K562 (cell line): Measurements from ENCODE around the gene TSPAN14. TPM values are rescaled to one million over a fixed set of nuclear protein-coding genes. Genes with fewer than 3 reads are reported as not detected.

Source experiments
- ARNT ChIP-seq, 2 experiments: fragments of 450-650 bp; IDR thresholded peaks; 2 replicates each; pipeline ENCODE4 v1.6.1; 2016; ENCODE audit warnings: mild to moderate bottlenecking in 1 of 2
- DMBX1 ChIP-seq: fragments of 250-450 bp; sonication (Bioruptor Pico); IDR thresholded peaks from 2 replicates; pipeline ENCODE4 v1.8.0; 2022; ENCODE audit warnings: inconsistent platforms, mild to moderate bottlenecking, moderate library complexity, borderline replicate concordance
- EP300 ChIP-seq: IDR thresholded peaks from 2 replicates; pipeline ENCODE4 v1.6.1; 2012; ENCODE audit warnings: low read length, improper control_type of control experiment
- ERF ChIP-seq: fragments of 450-650 bp; formaldehyde crosslinking; IDR thresholded peaks from 2 replicates; pipeline ENCODE4 v1.4.0; 2020; ENCODE audit warnings: mild to moderate bottlenecking, mixed read lengths
- GABPB1 ChIP-seq: sonication (generic); formaldehyde crosslinking; IDR thresholded peaks from 2 replicates; pipeline ENCODE4 v1.8.0; 2022; ENCODE audit warnings: mild to moderate bottlenecking, missing genetic modification reagents
- MAZ ChIP-seq, 2 experiments: fragments of 450-650 bp in 1 of 2; sonication (generic) in 1 of 2; formaldehyde crosslinking; IDR thresholded peaks in 1 of 2; conservative IDR thresholded peaks in 1 of 2; 2 replicates each; pipeline versions ENCODE4 v1.4.0 to v1.5.0; 2020; ENCODE audit warnings: mild to moderate bottlenecking in 1 of 2, missing genetic modification reagents in 1 of 2
- MIER1 ChIP-seq: fragments of 450-650 bp; IDR thresholded peaks from 2 replicates; pipeline ENCODE4 v1.6.1; 2016; ENCODE audit warnings: antibody characterized with exemption, mild to moderate bottlenecking, low read depth
- NBN ChIP-seq: fragments of 450-650 bp; IDR thresholded peaks from 2 replicates; pipeline ENCODE4 v1.6.1; 2016; ENCODE audit warnings: low read depth, mild to moderate bottlenecking
- NFE2L1 ChIP-seq: fragments of 450-650 bp; IDR thresholded peaks from 2 replicates; pipeline ENCODE4 v1.6.1; 2016; ENCODE audit warnings: missing genetic modification characterization, low read depth, mild to moderate bottlenecking, missing compliant biosample characterization, moderate library complexity, borderline replicate concordance
- PTTG1 ChIP-seq: fragments of 450-650 bp; IDR thresholded peaks from 2 replicates; pipeline ENCODE4 v1.6.1; 2016; ENCODE audit warnings: low read depth, mild to moderate bottlenecking, missing genetic modification characterization, missing compliant biosample characterization
- U2AF2 ChIP-seq: fragments of 200-400 bp; formaldehyde crosslinking; optimal IDR thresholded peaks from 2 replicates; pipeline ENCODE3; 2017; ENCODE audit warnings: low read depth, mild to moderate bottlenecking, low read length
- XRCC3 ChIP-seq: fragments of 450-650 bp; IDR thresholded peaks from 2 replicates; pipeline ENCODE4 v1.6.1; 2017; ENCODE audit warnings: mild to moderate bottlenecking, moderate library complexity
- ZC3H11A ChIP-seq: IDR thresholded peaks from 2 replicates; pipeline ENCODE4 v1.6.1; 2012; ENCODE audit warnings: low read depth, low read length, improper control_type of control experiment
- ZNF253 ChIP-seq: fragments of 250-450 bp; sonication (Bioruptor Pico); conservative IDR thresholded peaks from 2 replicates; pipeline ENCODE4 v1.6.1; 2021; ENCODE audit warnings: mild to moderate bottlenecking
- ZNF347 ChIP-seq: fragments of 450-650 bp; formaldehyde crosslinking; IDR thresholded peaks from 2 replicates; pipeline ENCODE4 v1.4.0; 2020; ENCODE audit warnings: low read depth, mild to moderate bottlenecking, moderate library complexity
- ZNF431 ChIP-seq: sonication (generic); formaldehyde crosslinking; IDR thresholded peaks from 2 replicates; pipeline ENCODE4 v1.8.0; 2022; ENCODE audit warnings: mild to moderate bottlenecking, missing genetic modification reagents
- ZNF699 ChIP-seq: fragments of 250-450 bp; sonication (Bioruptor Pico); IDR thresholded peaks from 2 replicates; pipeline ENCODE4 v1.8.0; 2021; ENCODE audit warnings: mild to moderate bottlenecking, moderate library complexity; ENCODE audit not compliant: insufficient replicate concordance
- ZNF76 ChIP-seq: fragments of 250-450 bp; sonication (Bioruptor Pico); IDR thresholded peaks from 2 replicates; pipeline ENCODE4 v1.4.0; 2020; ENCODE audit warnings: mild to moderate bottlenecking, moderate library complexity, borderline replicate concordance
- ZNF778 ChIP-seq: fragments of 450-650 bp; formaldehyde crosslinking; IDR thresholded peaks from 2 replicates; pipeline ENCODE4 v1.4.0; 2020; ENCODE audit warnings: mild to moderate bottlenecking, moderate library complexity
- ZNF785 ChIP-seq: fragments of 250-450 bp; sonication (Bioruptor Pico); IDR thresholded peaks from 2 replicates; pipeline ENCODE4 v1.4.0; 2020; ENCODE audit warnings: mild to moderate bottlenecking
- polyA plus RNA-seq, 8 experiments: library from polyadenylated mRNA; depleted of rRNA in 4 of 8; stranded (reverse) in 5 of 8; unstranded in 3 of 8; fragments of >200 nt; fragmentation: Nextera tagmentation in 2 of 8; fragmentation: Illumina TruSeq in 1 of 8; extraction: Ambion mirVana in 2 of 8; extraction: Trizol in 1 of 8; gene quantifications; 2 replicates each; pipeline versions ENCODE4 v1.2.1 to v1.2.3, GENCODE V29; 2011 to 2014; ENCODE audit warnings: inconsistent platforms in 1 of 8, missing spikeins in 1 of 8
- total RNA-seq, 7 experiments: library from RNA; depleted of rRNA in 6 of 7; stranded (reverse); fragments of >200 nt in 6 of 7; fragmentation: Illumina TruSeq in 2 of 7; extraction: Trizol in 2 of 7; gene quantifications; 2 replicates each; pipeline versions ENCODE4 v1.2.1 to v1.2.3, GENCODE V29; 2011 to 2021; ENCODE audit warnings: low replicate concordance in 1 of 7
- TF ChIP-seq, protein P1 (sequence below): fragments of 450-650 bp; formaldehyde crosslinking; IDR thresholded peaks from 2 replicates; pipeline ENCODE4 v1.4.0; 2022; ENCODE audit warnings: mild to moderate bottlenecking, moderate library complexity
- TF ChIP-seq, protein P2 (sequence below), 2 experiments: fragments of 450-650 bp; IDR thresholded peaks; 2 replicates each; pipeline ENCODE4 v1.6.1; 2016
- TF ChIP-seq, protein P3 (sequence below): sonication (generic); formaldehyde crosslinking; IDR thresholded peaks from 2 replicates; pipeline ENCODE4 v1.8.1; 2023; ENCODE audit warnings: mild to moderate bottlenecking, missing genetic modification reagents

Gene TSPAN14
- total and polyA plus RNA-seq, 9 of the 15 experiments (the other 6 are each of a cell fraction or from before 2014, with no cell fraction given) = 5.8 to 92.9 (median 23.3) TPM

DNA sequence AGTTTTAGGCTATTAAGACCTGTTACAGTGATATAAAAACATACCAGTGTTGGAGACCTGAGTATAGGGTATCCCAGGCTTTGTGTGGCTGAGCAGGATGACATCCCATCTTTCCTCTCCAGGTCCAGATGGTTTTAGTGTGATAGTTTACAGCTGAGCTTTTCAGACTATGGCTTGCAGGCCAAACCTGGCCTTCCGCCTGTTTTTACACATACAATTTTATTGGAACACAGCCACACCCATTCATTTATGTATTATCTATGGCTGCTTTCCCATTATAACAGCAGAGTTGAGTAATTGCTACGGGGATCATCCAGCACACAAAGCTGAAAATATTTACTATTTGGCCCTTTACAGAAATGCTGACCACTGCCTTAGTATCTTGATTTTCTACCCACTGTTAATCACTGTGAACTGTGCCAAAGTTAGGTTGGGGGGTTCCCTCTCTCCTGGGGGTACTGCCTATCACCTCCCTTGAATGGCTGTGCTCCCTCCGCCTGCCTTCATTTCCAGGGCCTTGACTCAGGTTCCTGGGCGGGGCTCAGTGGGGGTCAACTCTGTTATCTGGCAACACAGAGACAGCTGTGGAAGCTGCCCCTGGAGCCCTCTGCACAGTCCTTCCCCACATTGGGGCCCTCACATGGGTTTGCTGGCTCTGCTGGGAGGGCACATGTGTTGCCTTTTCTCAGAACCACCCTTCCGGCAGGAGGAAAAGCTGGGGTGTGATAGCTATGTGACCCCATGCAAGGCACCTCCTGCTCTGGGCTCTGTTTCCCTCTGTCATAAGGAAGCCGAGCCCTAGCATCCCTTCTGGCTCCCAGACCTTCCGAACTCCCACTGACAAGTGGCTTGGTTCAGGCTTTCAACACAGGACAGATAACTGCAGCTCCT lies 43.3 kb downstream of the TSPAN14 start (continued):
- 0 out of 2 replicates have a peak, but pooled peaks have one; percentile 49 for TF ChIP-seq ZNF76 (CRISPR knock-in tag)
- TF ChIP-seq ZC3H11A = 0 out of 2 replicates have a peak, but pooled peaks have one; percentile 43
- TF ChIP-seq ARNT (IDR thresholded peaks at IDR 0.05) = peak in 1 of 2 experiments; percentile 84; a peak in 1 of 4 replicates
- no peak for TF ChIP-seq GABPB1 (CRISPR knock-in tag)
- no peak for TF ChIP-seq XRCC3
- TF ChIP-seq, protein P1, sequence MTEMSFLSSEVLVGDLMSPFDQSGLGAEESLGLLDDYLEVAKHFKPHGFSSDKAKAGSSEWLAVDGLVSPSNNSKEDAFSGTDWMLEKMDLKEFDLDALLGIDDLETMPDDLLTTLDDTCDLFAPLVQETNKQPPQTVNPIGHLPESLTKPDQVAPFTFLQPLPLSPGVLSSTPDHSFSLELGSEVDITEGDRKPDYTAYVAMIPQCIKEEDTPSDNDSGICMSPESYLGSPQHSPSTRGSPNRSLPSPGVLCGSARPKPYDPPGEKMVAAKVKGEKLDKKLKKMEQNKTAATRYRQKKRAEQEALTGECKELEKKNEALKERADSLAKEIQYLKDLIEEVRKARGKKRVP = 0 out of 2 replicates have a peak, but pooled peaks have one; percentile 22
- TF ChIP-seq MAZ (CRISPR knock-in tag; conservative IDR thresholded peaks at IDR 0.05 in 1 of 2, IDR thresholded peaks at IDR 0.05 in 1 of 2) = peak; percentile 44 to 59; a peak in 1 of 4 replicates
- TF ChIP-seq NBN = no peak
- TF ChIP-seq ZNF431 (CRISPR knock-in tag) = no peak
- no peak for TF ChIP-seq ZNF253 (CRISPR knock-in tag)
- TF ChIP-seq DMBX1 (CRISPR knock-in tag) = peak; percentile 92
- peak; percentile 89; the same call in 1 of the 2 replicates for TF ChIP-seq EP300
- no peak for TF ChIP-seq NFE2L1
- no peak for TF ChIP-seq U2AF2
- no peak for TF ChIP-seq ZNF699 (CRISPR knock-in tag)
- TF ChIP-seq MIER1 = no peak
- no peak for TF ChIP-seq ZNF785 (CRISPR knock-in tag)
- TF ChIP-seq, protein P2, sequence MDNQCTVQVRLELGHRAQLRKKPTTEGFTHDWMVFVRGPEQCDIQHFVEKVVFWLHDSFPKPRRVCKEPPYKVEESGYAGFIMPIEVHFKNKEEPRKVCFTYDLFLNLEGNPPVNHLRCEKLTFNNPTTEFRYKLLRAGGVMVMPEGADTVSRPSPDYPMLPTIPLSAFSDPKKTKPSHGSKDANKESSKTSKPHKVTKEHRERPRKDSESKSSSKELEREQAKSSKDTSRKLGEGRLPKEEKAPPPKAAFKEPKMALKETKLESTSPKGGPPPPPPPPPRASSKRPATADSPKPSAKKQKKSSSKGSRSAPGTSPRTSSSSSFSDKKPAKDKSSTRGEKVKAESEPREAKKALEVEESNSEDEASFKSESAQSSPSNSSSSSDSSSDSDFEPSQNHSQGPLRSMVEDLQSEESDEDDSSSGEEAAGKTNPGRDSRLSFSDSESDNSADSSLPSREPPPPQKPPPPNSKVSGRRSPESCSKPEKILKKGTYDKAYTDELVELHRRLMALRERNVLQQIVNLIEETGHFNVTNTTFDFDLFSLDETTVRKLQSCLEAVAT (IDR thresholded peaks at IDR 0.05) = no peak
- TF ChIP-seq ZNF347 (CRISPR knock-in tag) = no peak
- no peak for TF ChIP-seq ZNF778 (CRISPR knock-in tag)
- TF ChIP-seq, protein P3, sequence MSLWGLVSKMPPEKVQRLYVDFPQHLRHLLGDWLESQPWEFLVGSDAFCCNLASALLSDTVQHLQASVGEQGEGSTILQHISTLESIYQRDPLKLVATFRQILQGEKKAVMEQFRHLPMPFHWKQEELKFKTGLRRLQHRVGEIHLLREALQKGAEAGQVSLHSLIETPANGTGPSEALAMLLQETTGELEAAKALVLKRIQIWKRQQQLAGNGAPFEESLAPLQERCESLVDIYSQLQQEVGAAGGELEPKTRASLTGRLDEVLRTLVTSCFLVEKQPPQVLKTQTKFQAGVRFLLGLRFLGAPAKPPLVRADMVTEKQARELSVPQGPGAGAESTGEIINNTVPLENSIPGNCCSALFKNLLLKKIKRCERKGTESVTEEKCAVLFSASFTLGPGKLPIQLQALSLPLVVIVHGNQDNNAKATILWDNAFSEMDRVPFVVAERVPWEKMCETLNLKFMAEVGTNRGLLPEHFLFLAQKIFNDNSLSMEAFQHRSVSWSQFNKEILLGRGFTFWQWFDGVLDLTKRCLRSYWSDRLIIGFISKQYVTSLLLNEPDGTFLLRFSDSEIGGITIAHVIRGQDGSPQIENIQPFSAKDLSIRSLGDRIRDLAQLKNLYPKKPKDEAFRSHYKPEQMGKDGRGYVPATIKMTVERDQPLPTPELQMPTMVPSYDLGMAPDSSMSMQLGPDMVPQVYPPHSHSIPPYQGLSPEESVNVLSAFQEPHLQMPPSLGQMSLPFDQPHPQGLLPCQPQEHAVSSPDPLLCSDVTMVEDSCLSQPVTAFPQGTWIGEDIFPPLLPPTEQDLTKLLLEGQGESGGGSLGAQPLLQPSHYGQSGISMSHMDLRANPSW (CRISPR knock-in tag) = no peak
- TF ChIP-seq PTTG1 (tag) = no peak
- TF ChIP-seq ERF (CRISPR knock-in tag) = no peak
